HL-60 (cell line): ENCODE measurements around the gene INSYN1.
"Not testable (repeated sequence)": the region's sequence is repeated elsewhere in the genome, so short reads cannot be mapped to it uniquely, and the experiment has no call there.

ENCODE experiments used
- DNase-seq, 2 experiments: peaks; one replicate each; pipeline ENCODE4 v3.0.0-alpha.2; 2010 to 2020; ENCODE audit warnings: low read depth in 1 of 2, low spot score in 1 of 2
- H3K27ac ChIP-seq: fragments of 250-450 bp; sonication (Bioruptor Pico); replicated peaks from 2 replicates; pipeline ENCODE4 v1.5.1; 2020; ENCODE audit warnings: mild to moderate bottlenecking, moderate library complexity
- H3K27me3 ChIP-seq: fragments of 250-450 bp; sonication (Bioruptor Pico); 2 replicates; pipeline ENCODE4 v1.5.1; 2021; ENCODE audit warnings: mild to moderate bottlenecking, moderate library complexity; ENCODE audit not compliant: insufficient read depth, poor library complexity, severe bottlenecking
- H3K4me3 ChIP-seq: replicated peaks from 2 replicates; pipeline ENCODE4 v1.5.1; 2011; ENCODE audit warnings: mild to moderate bottlenecking, control low read depth, low read length; ENCODE audit not compliant: insufficient read depth
- GABPA ChIP-seq: IDR thresholded peaks from 2 replicates; pipeline ENCODE4 v1.6.1; 2012; ENCODE audit warnings: low read depth
- POLR2AphosphoS5 ChIP-seq: IDR thresholded peaks from 2 replicates; pipeline ENCODE4 v1.6.1; 2012; ENCODE audit warnings: low read depth
- REST ChIP-seq: IDR thresholded peaks from 2 replicates; pipeline ENCODE4 v1.6.1; 2012; ENCODE audit warnings: low read depth; ENCODE audit not compliant: insufficient replicate concordance
- SPI1 ChIP-seq: IDR thresholded peaks from 2 replicates; pipeline ENCODE4 v1.6.1; 2012; ENCODE audit warnings: low read depth, mild to moderate bottlenecking, borderline replicate concordance
- TF ChIP-seq, protein P1 (sequence below): IDR thresholded peaks from one replicate; pipeline ENCODE4 v1.5.1; 2011; ENCODE audit warnings: low read length, control low read depth, inconsistent platforms; ENCODE audit not compliant: insufficient read depth

INSYN1 gene

GRCh38 chr15:73786538-73786937 lies 33.4 kb upstream of the INSYN1 start:
- no peaks in the 10 kb centered on the region for H3K27me3 ChIP-seq
- no peak for DNase-seq
- no peak for TF ChIP-seq GABPA
- no peak for TF ChIP-seq SPI1
- H3K4me3 ChIP-seq: no peak overlapping the region
- H3K27ac ChIP-seq: no peak overlapping the region

DNA sequence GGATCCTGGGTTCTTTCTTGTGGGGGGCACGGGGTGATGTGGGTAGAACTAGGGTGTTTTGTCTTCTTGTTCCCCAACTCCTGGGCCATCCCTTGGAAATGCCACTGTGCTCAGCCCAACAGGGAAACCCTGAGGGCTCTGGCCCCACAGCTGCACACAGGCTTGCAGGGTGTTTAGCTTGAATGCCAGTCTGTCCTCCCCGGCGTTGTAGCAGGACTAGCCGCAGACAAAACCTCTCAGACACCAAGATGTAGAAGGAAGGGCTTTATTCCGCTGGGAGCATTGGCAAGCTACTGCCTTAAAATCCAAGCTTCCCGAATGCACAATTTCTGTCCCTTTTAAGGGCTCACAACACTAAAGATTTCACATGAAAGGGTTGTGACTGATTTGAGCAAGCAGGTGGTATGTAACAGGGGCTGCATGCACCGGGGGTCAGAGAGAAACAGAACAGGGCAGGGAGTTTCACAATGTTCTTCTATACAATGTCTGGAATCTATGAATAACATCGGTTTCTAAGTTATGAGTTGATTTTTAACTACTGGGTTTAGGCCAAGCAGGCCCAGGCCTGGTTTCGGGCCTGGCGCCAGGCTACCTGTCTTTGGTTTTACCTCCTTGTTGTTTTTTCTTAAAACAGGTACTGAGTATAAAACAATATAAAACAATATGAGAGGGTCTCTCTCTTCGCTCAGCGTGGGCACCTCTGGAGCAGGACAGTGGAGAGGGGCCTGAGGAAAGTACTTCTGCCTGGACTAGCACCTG lies 32.3 kb upstream of the INSYN1 start:
- DNase-seq, H3K27ac ChIP-seq, H3K27me3 ChIP-seq, H3K4me3 ChIP-seq: not testable (repeated sequence)

- Histone ChIP-seq H3K4me3 (no peak overlapping the region), H3K27me3 (no peaks in the 10 kb centered on the region), H3K27ac (no peak overlapping the region)
- DNase-seq: no peak
- TF ChIP-seq POLR2AphosphoS5 (no peak), SPI1 (no peak), GABPA (no peak), REST (no peak)
- TF ChIP-seq, protein P1, sequence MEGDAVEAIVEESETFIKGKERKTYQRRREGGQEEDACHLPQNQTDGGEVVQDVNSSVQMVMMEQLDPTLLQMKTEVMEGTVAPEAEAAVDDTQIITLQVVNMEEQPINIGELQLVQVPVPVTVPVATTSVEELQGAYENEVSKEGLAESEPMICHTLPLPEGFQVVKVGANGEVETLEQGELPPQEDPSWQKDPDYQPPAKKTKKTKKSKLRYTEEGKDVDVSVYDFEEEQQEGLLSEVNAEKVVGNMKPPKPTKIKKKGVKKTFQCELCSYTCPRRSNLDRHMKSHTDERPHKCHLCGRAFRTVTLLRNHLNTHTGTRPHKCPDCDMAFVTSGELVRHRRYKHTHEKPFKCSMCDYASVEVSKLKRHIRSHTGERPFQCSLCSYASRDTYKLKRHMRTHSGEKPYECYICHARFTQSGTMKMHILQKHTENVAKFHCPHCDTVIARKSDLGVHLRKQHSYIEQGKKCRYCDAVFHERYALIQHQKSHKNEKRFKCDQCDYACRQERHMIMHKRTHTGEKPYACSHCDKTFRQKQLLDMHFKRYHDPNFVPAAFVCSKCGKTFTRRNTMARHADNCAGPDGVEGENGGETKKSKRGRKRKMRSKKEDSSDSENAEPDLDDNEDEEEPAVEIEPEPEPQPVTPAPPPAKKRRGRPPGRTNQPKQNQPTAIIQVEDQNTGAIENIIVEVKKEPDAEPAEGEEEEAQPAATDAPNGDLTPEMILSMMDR: no peak
These were observed 31.1 kb upstream of the INSYN1 start for GRCh38 chr15:73784291-73784690.

DNA sequence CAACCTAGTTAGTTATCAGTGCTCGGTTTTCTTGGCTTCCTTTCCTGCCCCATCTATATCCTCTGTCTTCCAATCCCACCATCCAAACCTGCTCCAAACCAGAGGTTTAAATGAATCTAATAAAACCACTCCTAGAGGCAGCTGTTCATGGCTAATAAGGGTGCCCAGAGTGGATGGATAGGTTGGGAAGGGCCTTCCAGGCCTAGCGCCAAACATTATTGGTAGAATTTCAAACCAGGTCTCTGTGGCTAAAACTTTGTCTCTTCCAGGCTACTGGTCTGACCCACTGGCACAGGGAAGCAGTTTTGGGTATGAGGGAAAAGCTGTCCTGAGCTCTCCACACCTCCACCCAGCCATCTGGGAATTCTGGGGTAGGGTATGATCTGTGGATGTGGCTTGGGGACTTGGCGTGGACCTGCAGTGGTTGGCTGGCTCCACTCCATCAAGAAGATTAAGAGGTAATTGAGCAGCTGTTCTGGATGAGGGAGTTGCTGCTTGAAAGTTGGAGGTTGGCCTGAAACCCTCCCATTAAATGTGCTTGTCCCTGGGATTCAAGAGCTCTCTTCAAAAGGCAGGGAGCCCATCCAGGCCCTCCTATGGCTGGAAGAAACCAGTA lies 29.3 kb upstream of the INSYN1 start:
- TF ChIP-seq REST: no peak
- no peak for TF ChIP-seq POLR2AphosphoS5
- no peak for TF ChIP-seq SPI1
- TF ChIP-seq GABPA: no peak
- TF ChIP-seq, protein P1: no peak
- H3K27ac ChIP-seq: no peak overlapping the region
- H3K4me3 ChIP-seq: no peak overlapping the region
- H3K27me3 ChIP-seq: no peaks in the 10 kb centered on the region
- DNase-seq: no peak
